ENCODE results near the gene MLLT10.
"Not testable (repeated sequence)": the region's sequence is repeated elsewhere in the genome, so short reads cannot be mapped to it uniquely, and the experiment has no call there.

MLLT10 gene

DNA sequence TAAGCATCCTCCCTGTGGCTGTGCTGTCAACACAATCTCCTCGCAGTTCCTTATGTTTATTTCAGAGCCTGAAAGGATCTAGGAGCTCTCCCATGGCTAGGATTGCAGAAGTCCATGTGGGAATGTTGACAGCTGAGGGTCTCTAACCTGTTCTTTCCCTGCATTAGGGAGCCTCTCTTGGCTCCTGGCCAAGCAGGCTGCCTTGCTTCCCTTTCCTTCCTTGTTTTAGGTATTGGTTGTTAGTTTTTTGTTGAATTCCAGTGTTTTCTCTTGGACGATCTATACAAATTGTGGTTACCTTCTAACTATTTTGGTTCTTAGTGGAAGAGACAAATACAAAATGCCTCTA lies 171.8 kb downstream of the MLLT10 start:
- H3K4me1 ChIP-seq (ENCODE audit: insufficient read depth, poor library complexity, severe bottlenecking): no peaks in the 10 kb centered on the region
- H3K27ac ChIP-seq (ENCODE audit: poor library complexity, severe bottlenecking): no peak overlapping the region
- DNase-seq (ENCODE audit: low spot score) (no peak), ATAC-seq (ENCODE audit: low read depth) (no peak)
- H3K4me3 ChIP-seq (ENCODE audit: severe bottlenecking): no peak overlapping the region
- no peaks in the 10 kb centered on the region for H3K27me3 ChIP-seq (ENCODE audit: insufficient read depth, poor library complexity, severe bottlenecking)
- TF ChIP-seq, protein P1, sequence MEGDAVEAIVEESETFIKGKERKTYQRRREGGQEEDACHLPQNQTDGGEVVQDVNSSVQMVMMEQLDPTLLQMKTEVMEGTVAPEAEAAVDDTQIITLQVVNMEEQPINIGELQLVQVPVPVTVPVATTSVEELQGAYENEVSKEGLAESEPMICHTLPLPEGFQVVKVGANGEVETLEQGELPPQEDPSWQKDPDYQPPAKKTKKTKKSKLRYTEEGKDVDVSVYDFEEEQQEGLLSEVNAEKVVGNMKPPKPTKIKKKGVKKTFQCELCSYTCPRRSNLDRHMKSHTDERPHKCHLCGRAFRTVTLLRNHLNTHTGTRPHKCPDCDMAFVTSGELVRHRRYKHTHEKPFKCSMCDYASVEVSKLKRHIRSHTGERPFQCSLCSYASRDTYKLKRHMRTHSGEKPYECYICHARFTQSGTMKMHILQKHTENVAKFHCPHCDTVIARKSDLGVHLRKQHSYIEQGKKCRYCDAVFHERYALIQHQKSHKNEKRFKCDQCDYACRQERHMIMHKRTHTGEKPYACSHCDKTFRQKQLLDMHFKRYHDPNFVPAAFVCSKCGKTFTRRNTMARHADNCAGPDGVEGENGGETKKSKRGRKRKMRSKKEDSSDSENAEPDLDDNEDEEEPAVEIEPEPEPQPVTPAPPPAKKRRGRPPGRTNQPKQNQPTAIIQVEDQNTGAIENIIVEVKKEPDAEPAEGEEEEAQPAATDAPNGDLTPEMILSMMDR (IDR thresholded peaks at IDR 0.05; ENCODE audit: poor library complexity, severe bottlenecking): no peak
- no peaks in the 10 kb centered on the region for H3K36me3 ChIP-seq (ENCODE audit: low read depth)
- H3K9me3 ChIP-seq (ENCODE audit: severe bottlenecking): peaks cover 2% of the 10 kb centered on the region

DNA sequence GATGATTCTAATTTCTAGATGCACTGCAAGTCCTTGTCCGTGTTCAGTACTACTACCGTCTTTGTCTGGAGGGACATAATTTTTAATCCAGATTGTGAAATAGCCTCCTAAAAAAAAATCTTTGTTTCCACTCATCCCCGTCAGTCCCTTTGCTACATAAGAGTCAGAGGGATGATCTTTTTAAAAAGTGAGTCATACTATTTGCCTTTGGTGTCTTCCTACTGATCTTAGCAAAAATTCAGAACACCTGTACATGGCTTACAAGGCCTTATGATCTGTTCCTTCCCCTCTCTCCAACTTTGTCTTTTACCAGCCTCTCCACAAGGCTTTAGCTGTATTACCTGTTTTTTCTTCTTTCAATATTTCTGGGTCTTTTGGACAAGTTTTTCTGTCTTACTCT lies 173.5 kb downstream of the MLLT10 start:
- ATAC-seq (ENCODE audit: low read depth) (0 out of 3 replicates have a peak, but pooled peaks have one; percentile 57), DNase-seq (ENCODE audit: low spot score) (no peak)
- Histone ChIP-seq H3K4me3 (ENCODE audit: severe bottlenecking) (no peak overlapping the region), H3K9me3 (ENCODE audit: severe bottlenecking) (no peaks in the 10 kb centered on the region), H3K36me3 (ENCODE audit: low read depth) (no peaks in the 10 kb centered on the region), H3K27ac (ENCODE audit: poor library complexity, severe bottlenecking) (no peak overlapping the region), H3K27me3 (ENCODE audit: insufficient read depth, poor library complexity, severe bottlenecking) (no peaks in the 10 kb centered on the region), H3K4me1 (ENCODE audit: insufficient read depth, poor library complexity, severe bottlenecking) (no peaks in the 10 kb centered on the region)
- TF ChIP-seq, protein P1 (IDR thresholded peaks at IDR 0.05; ENCODE audit: poor library complexity, severe bottlenecking): no peak

DNA sequence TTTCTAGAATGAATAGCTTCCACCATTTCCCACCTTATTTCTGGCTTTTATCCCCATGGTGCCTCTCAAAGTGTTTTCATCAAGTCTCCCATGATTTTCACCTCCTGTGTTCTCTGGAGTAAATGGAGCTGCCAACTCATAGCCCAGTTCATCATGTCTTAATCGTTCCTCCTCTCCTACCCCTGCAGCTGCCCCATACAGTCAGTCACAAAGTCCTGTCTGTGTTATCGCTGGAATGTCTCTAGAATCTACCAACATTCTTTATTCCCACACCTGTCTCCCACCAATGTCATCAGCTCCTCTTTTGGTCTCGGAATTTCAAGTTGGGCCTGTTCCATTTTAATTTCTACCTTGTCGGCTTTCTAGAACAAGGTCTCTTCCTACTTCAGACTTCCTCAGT lies 178.9 kb downstream of the MLLT10 start:
- H3K4me3 ChIP-seq (ENCODE audit: severe bottlenecking): no peak overlapping the region
- H3K4me1 ChIP-seq (ENCODE audit: insufficient read depth, poor library complexity, severe bottlenecking): peaks cover 10% of the 10 kb centered on the region
- H3K27me3 ChIP-seq (ENCODE audit: insufficient read depth, poor library complexity, severe bottlenecking): no peaks in the 10 kb centered on the region
- DNase-seq (ENCODE audit: low spot score): no peak
- TF ChIP-seq, protein P1 (IDR thresholded peaks at IDR 0.05; ENCODE audit: poor library complexity, severe bottlenecking): no peak
- H3K27ac ChIP-seq (ENCODE audit: poor library complexity, severe bottlenecking): no peak overlapping the region
- H3K36me3 ChIP-seq (ENCODE audit: low read depth): peaks cover 30% of the 10 kb centered on the region
- H3K9me3 ChIP-seq (ENCODE audit: severe bottlenecking): no peaks in the 10 kb centered on the region
- ATAC-seq (ENCODE audit: low read depth): no peak

DNA sequence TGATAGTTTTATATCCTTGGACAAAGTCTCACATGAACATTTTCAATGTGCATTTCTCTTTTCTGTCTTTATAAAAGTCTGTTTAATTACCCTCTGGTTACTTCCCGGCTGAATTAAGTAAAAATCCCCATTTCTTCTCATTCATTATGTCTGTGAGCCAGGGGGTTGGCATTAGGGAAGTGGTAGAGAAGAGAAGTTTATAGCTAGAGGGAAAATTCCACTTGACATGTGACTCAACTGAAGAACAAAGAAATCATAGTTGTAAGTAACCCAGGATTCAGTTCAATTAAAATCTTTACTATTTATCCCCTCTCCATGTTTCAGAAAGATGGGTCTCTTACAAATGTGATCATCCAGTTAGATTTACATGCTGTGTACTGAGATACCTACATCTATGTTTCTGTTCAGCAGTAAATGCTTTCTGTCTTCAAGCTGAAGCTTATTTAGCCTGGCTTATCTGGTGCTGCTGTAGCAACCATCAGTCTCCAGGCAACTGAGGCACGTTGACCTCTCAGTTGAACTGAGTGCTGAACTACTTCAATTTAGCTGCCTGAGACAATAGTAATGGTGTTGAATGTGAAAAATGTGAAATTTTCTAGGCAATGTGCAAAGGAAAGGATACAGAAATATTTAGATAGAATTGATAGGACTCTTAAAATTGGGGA lies 181.6 kb downstream of the MLLT10 start:
- H3K36me3 ChIP-seq (ENCODE audit: low read depth): peaks cover 53% of the 10 kb centered on the region
- TF ChIP-seq, protein P1 (IDR thresholded peaks at IDR 0.05; ENCODE audit: poor library complexity, severe bottlenecking): no peak
- peak overlapping the region; percentile 4 for H3K27ac ChIP-seq (ENCODE audit: poor library complexity, severe bottlenecking)
- peak; percentile 70 for ATAC-seq (ENCODE audit: low read depth)
- H3K9me3 ChIP-seq (ENCODE audit: severe bottlenecking): no peaks in the 10 kb centered on the region
- DNase-seq (ENCODE audit: low spot score): no peak
- H3K4me1 ChIP-seq (ENCODE audit: insufficient read depth, poor library complexity, severe bottlenecking): peaks cover 11% of the 10 kb centered on the region
- no peaks in the 10 kb centered on the region for H3K27me3 ChIP-seq (ENCODE audit: insufficient read depth, poor library complexity, severe bottlenecking)
- no peak overlapping the region for H3K4me3 ChIP-seq (ENCODE audit: severe bottlenecking)

DNA sequence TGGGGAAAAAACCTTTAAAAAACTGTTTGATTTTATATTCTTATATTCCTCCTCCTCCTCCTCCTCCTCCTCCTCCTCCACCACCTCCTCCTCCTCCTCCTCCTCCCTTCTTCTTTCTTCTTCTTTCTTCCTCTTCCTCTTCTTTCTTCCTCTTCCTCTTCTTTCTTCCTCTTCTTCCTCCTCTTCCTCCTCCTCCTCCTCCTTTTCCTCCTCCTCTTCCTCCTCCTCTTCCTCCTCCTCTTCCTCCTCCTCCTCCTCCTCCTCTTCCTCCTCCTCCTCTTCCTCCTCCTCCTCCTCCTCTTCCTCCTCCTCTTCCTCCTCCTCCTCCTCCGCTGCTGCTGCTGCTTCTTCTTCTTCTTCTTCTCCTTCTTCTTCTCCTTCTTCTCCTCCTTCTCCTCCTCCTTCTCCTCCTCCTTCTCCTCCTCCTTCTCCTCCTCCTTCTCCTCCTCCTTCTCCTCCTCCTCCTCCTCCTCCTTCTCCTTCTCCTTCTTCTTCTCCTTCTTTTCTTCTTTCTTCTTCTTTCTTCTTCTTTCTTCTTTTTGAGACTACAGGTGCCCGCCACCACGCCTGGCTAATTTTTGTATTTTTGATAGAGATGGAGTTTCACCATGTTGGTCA lies 183.5 kb downstream of the MLLT10 start:
- not testable (repeated sequence) for H3K4me3 ChIP-seq (ENCODE audit: severe bottlenecking); DNase-seq (ENCODE audit: low spot score)
- H3K36me3 ChIP-seq (ENCODE audit: low read depth): peaks cover 57% of the 10 kb centered on the region

More for the DNA sequence above, 183.5 kb downstream of the MLLT10 start:
- peaks cover 12% of the 10 kb centered on the region for H3K4me1 ChIP-seq (ENCODE audit: insufficient read depth, poor library complexity, severe bottlenecking)
- ATAC-seq (ENCODE audit: low read depth); H3K9me3 ChIP-seq (ENCODE audit: severe bottlenecking); H3K27ac ChIP-seq (ENCODE audit: poor library complexity, severe bottlenecking); H3K27me3 ChIP-seq (ENCODE audit: insufficient read depth, poor library complexity, severe bottlenecking): not testable (repeated sequence)

Measured in RWPE2 (cell line).